Measurements from ENCODE around the gene SLC35F1.

DNA sequence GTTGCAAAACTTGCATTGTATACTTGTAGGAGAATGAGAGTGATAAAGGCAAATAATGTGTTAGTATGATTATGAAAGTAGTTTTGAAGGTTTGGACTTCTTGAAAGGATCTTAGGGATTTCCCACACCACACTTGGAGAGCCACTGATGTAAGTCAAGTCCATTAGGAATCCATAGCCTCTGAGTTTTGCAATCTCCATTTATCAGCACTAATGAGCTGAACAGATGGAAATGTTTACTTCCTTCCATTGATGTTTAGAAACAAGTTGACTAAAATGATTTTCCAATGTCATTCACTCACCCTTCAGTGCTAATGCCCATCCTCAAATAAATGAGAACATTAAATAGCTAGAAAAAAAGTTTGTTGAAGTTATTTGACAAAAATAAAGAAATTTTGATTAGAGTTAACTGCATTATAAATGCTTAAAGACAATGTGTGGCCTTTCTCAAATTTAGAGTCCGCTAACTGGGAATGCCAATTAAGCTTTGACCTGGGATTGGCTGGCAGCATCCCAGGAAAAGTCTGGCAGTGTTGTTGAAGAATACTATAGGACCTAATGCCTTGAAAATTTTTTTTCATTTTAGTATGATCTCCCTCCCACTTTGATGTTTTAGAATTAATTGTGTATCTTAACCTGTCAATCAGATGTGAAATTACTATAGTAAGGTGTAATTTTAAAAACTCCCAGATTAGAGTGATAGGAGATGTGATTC lies 68.0 kb downstream of the SLC35F1 start:
- TF ChIP-seq, protein P1, sequence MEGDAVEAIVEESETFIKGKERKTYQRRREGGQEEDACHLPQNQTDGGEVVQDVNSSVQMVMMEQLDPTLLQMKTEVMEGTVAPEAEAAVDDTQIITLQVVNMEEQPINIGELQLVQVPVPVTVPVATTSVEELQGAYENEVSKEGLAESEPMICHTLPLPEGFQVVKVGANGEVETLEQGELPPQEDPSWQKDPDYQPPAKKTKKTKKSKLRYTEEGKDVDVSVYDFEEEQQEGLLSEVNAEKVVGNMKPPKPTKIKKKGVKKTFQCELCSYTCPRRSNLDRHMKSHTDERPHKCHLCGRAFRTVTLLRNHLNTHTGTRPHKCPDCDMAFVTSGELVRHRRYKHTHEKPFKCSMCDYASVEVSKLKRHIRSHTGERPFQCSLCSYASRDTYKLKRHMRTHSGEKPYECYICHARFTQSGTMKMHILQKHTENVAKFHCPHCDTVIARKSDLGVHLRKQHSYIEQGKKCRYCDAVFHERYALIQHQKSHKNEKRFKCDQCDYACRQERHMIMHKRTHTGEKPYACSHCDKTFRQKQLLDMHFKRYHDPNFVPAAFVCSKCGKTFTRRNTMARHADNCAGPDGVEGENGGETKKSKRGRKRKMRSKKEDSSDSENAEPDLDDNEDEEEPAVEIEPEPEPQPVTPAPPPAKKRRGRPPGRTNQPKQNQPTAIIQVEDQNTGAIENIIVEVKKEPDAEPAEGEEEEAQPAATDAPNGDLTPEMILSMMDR (conservative IDR thresholded peaks at IDR 0.05), result no peak
- TF ChIP-seq ZFX (IDR thresholded peaks at IDR 0.05), result no peak
